ENCODE measurements around the gene ACADVL. TPM values are rescaled to one million over a fixed set of nuclear protein-coding genes. Genes with fewer than 3 reads are reported as not detected.

The ACADVL gene
- total RNA-seq, 1 experiment from 2014 or later: 245 TPM

- Histone ChIP-seq H3K79me2 (ENCODE audit: low read length) (peaks cover 10% of the 10 kb centered on the region), H3K27ac (ENCODE audit: low read length) (no peak overlapping the region), H3K9me2 (replicated peaks; ENCODE audit: insufficient read depth, low read length) (no peaks in the 10 kb centered on the region), H3K4me3 (ENCODE audit: low read length) (no peak overlapping the region), H3K9ac (ENCODE audit: low read length) (no peak overlapping the region), H3K4me1 (ENCODE audit: low read length) (peaks cover 45% of the 10 kb centered on the region), H3K4me2 (ENCODE audit: low read depth, low read length, poor library complexity, severe bottlenecking) (no peak overlapping the region), H3K27me3 (ENCODE audit: low read length) (no peaks in the 10 kb centered on the region), H2AFZ (ENCODE audit: low read length) (no peak overlapping the region), H3K9me3 (ENCODE audit: low read length) (no peaks in the 10 kb centered on the region), H3K36me3 (ENCODE audit: insufficient read depth, low read length) (peaks cover 14% of the 10 kb centered on the region), H4K20me1 (ENCODE audit: insufficient read depth, low read depth, low read length) (peaks cover 7% of the 10 kb centered on the region; the same call in 1 of the 2 replicates)
- no peak for DNase-seq
Observed at GRCh38 chr17:7223375-7223774, 3.6 kb downstream of the ACADVL start.

GRCh38 chr17:7224110-7224509 lies 4.4 kb downstream of the ACADVL start:
- H3K36me3 ChIP-seq (ENCODE audit: insufficient read depth, low read length): peaks cover 14% of the 10 kb centered on the region
- no peak overlapping the region for H2AFZ ChIP-seq (ENCODE audit: low read length)

GRCh38 chr17:7224661-7225111 lies 4.9 kb downstream of the ACADVL start:
- Histone ChIP-seq H3K79me2 (ENCODE audit: low read length) (peaks cover 13% of the 10 kb centered on the region), H3K27ac (ENCODE audit: low read length) (no peak overlapping the region), H3K9ac (ENCODE audit: low read length) (no peak overlapping the region), H2AFZ (ENCODE audit: low read length) (no peak overlapping the region), H3K4me3 (ENCODE audit: low read length) (no peak overlapping the region), H4K20me1 (ENCODE audit: insufficient read depth, low read depth, low read length) (peaks cover 7% of the 10 kb centered on the region; the same call in 1 of the 2 replicates), H3K4me1 (ENCODE audit: low read length) (peaks cover 32% of the 10 kb centered on the region), H3K36me3 (ENCODE audit: insufficient read depth, low read length) (peaks cover 16% of the 10 kb centered on the region), H3K9me2 (replicated peaks; ENCODE audit: insufficient read depth, low read length) (no peaks in the 10 kb centered on the region), H3K9me3 (ENCODE audit: low read length) (no peaks in the 10 kb centered on the region), H3K4me2 (ENCODE audit: low read depth, low read length, poor library complexity, severe bottlenecking) (no peak overlapping the region), H3K27me3 (ENCODE audit: low read length) (no peaks in the 10 kb centered on the region)
- no peak for DNase-seq

More at GRCh38 chr17:7224110-7224509, 4.4 kb downstream of the ACADVL start:
- H3K27me3 ChIP-seq (ENCODE audit: low read length): no peaks in the 10 kb centered on the region
- no peak overlapping the region for H3K4me3 ChIP-seq (ENCODE audit: low read length)
- H3K4me2 ChIP-seq (ENCODE audit: low read depth, low read length, poor library complexity, severe bottlenecking): no peak overlapping the region
- DNase-seq: no peak
- H3K27ac ChIP-seq (ENCODE audit: low read length): no peak overlapping the region
- H3K9ac ChIP-seq (ENCODE audit: low read length): no peak overlapping the region
- H4K20me1 ChIP-seq (ENCODE audit: insufficient read depth, low read depth, low read length): peaks cover 7% of the 10 kb centered on the region; the same call in 1 of the 2 replicates
- H3K9me2 ChIP-seq (replicated peaks; ENCODE audit: insufficient read depth, low read length): no peaks in the 10 kb centered on the region
- H3K9me3 ChIP-seq (ENCODE audit: low read length): no peaks in the 10 kb centered on the region
- peaks cover 38% of the 10 kb centered on the region for H3K4me1 ChIP-seq (ENCODE audit: low read length)
- H3K79me2 ChIP-seq (ENCODE audit: low read length): peaks cover 10% of the 10 kb centered on the region

GRCh38 chr17:7225711-7226331 lies 6.1 kb downstream of the ACADVL start:
- H4K20me1 ChIP-seq (ENCODE audit: insufficient read depth, low read depth, low read length): peaks cover 7% of the 10 kb centered on the region; the same call in 1 of the 2 replicates
- no peak overlapping the region for H3K9ac ChIP-seq (ENCODE audit: low read length)
- H3K9me3 ChIP-seq (ENCODE audit: low read length): no peaks in the 10 kb centered on the region
- H2AFZ ChIP-seq (ENCODE audit: low read length): no peak overlapping the region
- peaks cover 15% of the 10 kb centered on the region for H3K79me2 ChIP-seq (ENCODE audit: low read length)
- H3K27ac ChIP-seq (ENCODE audit: low read length): no peak overlapping the region
- no peak overlapping the region for H3K4me2 ChIP-seq (ENCODE audit: low read depth, low read length, poor library complexity, severe bottlenecking)
- no peaks in the 10 kb centered on the region for H3K27me3 ChIP-seq (ENCODE audit: low read length)
- no peaks in the 10 kb centered on the region for H3K9me2 ChIP-seq (replicated peaks; ENCODE audit: insufficient read depth, low read length)
- H3K4me1 ChIP-seq (ENCODE audit: low read length): peaks cover 27% of the 10 kb centered on the region
- H3K4me3 ChIP-seq (ENCODE audit: low read length): no peak overlapping the region
- peaks cover 26% of the 10 kb centered on the region for H3K36me3 ChIP-seq (ENCODE audit: insufficient read depth, low read length)
- DNase-seq: no peak

- no peak for DNase-seq
- Histone ChIP-seq H3K4me2 (ENCODE audit: low read depth, low read length, poor library complexity, severe bottlenecking) (no peak overlapping the region), H3K9me3 (ENCODE audit: low read length) (no peaks in the 10 kb centered on the region), H4K20me1 (ENCODE audit: insufficient read depth, low read depth, low read length) (peaks cover 4% of the 10 kb centered on the region; the same call in 1 of the 2 replicates), H3K9me2 (replicated peaks; ENCODE audit: insufficient read depth, low read length) (no peaks in the 10 kb centered on the region), H3K79me2 (ENCODE audit: low read length) (peaks cover 27% of the 10 kb centered on the region), H3K4me3 (ENCODE audit: low read length) (no peak overlapping the region), H3K9ac (ENCODE audit: low read length) (no peak overlapping the region), H3K36me3 (ENCODE audit: insufficient read depth, low read length) (peaks cover 27% of the 10 kb centered on the region), H2AFZ (ENCODE audit: low read length) (no peak overlapping the region), H3K27ac (ENCODE audit: low read length) (no peak overlapping the region), H3K4me1 (ENCODE audit: low read length) (peaks cover 18% of the 10 kb centered on the region), H3K27me3 (ENCODE audit: low read length) (no peaks in the 10 kb centered on the region)
Observed at GRCh38 chr17:7226721-7227710, 7.3 kb downstream of the ACADVL start.

GRCh38 chr17:7228920-7229319 lies 9.2 kb downstream of the ACADVL start:
- Histone ChIP-seq H3K9me3 (ENCODE audit: low read length) (no peaks in the 10 kb centered on the region), H3K9ac (ENCODE audit: low read length) (no peak overlapping the region), H3K9me2 (replicated peaks; ENCODE audit: insufficient read depth, low read length) (no peaks in the 10 kb centered on the region), H3K79me2 (ENCODE audit: low read length) (peaks cover 46% of the 10 kb centered on the region), H3K4me3 (ENCODE audit: low read length) (no peak overlapping the region), H3K4me1 (ENCODE audit: low read length) (peaks cover 17% of the 10 kb centered on the region), H4K20me1 (ENCODE audit: insufficient read depth, low read depth, low read length) (peaks cover 5% of the 10 kb centered on the region; the same call in 1 of the 2 replicates), H3K27me3 (ENCODE audit: low read length) (no peaks in the 10 kb centered on the region), H3K27ac (ENCODE audit: low read length) (no peak overlapping the region), H3K4me2 (ENCODE audit: low read depth, low read length, poor library complexity, severe bottlenecking) (no peak overlapping the region), H3K36me3 (ENCODE audit: insufficient read depth, low read length) (peaks cover 19% of the 10 kb centered on the region), H2AFZ (ENCODE audit: low read length) (no peak overlapping the region)
- DNase-seq: no peak

- no peaks in the 10 kb centered on the region for H3K27me3 ChIP-seq (ENCODE audit: low read length)
- H4K20me1 ChIP-seq (ENCODE audit: insufficient read depth, low read depth, low read length): peaks cover 5% of the 10 kb centered on the region; the same call in 1 of the 2 replicates
- H3K9me3 ChIP-seq (ENCODE audit: low read length): no peaks in the 10 kb centered on the region
- peaks cover 17% of the 10 kb centered on the region for H3K4me1 ChIP-seq (ENCODE audit: low read length)
- H3K4me3 ChIP-seq (ENCODE audit: low read length): no peak overlapping the region
- H3K36me3 ChIP-seq (ENCODE audit: insufficient read depth, low read length): peaks cover 19% of the 10 kb centered on the region
- H3K9ac ChIP-seq (ENCODE audit: low read length): no peak overlapping the region
- DNase-seq: no peak
- no peaks in the 10 kb centered on the region for H3K9me2 ChIP-seq (replicated peaks; ENCODE audit: insufficient read depth, low read length)
- H3K4me2 ChIP-seq (ENCODE audit: low read depth, low read length, poor library complexity, severe bottlenecking): no peak overlapping the region
- H3K79me2 ChIP-seq (ENCODE audit: low read length): peaks cover 49% of the 10 kb centered on the region
- H2AFZ ChIP-seq (ENCODE audit: low read length): no peak overlapping the region
- H3K27ac ChIP-seq (ENCODE audit: low read length): no peak overlapping the region
Observed at GRCh38 chr17:7229504-7229903, 9.8 kb downstream of the ACADVL start.

- peaks cover 54% of the 10 kb centered on the region for H3K79me2 ChIP-seq (ENCODE audit: low read length)
- no peaks in the 10 kb centered on the region for H3K27me3 ChIP-seq (ENCODE audit: low read length)
- peak overlapping the region; percentile 99 for H3K4me3 ChIP-seq (ENCODE audit: low read length)
- H3K4me1 ChIP-seq (ENCODE audit: low read length): peaks cover 43% of the 10 kb centered on the region
- H3K9ac ChIP-seq (ENCODE audit: low read length): peak overlapping the region; percentile 18; the same call in 1 of the 2 replicates
- peak overlapping the region; percentile 98 for H3K4me2 ChIP-seq (ENCODE audit: low read depth, low read length, poor library complexity, severe bottlenecking)
- H3K36me3 ChIP-seq (ENCODE audit: insufficient read depth, low read length): peaks cover 25% of the 10 kb centered on the region; the same call in 1 of the 2 replicates
- no peaks in the 10 kb centered on the region for H3K9me2 ChIP-seq (replicated peaks; ENCODE audit: insufficient read depth, low read length)
- no peak overlapping the region for H3K27ac ChIP-seq (ENCODE audit: low read length)
- no peaks in the 10 kb centered on the region for H3K9me3 ChIP-seq (ENCODE audit: low read length)
- H2AFZ ChIP-seq (ENCODE audit: low read length): no peak overlapping the region
- no peak for DNase-seq
- peaks cover 12% of the 10 kb centered on the region; the same call in 1 of the 2 replicates for H4K20me1 ChIP-seq (ENCODE audit: insufficient read depth, low read depth, low read length)
Observed at GRCh38 chr17:7232114-7232513, 12.4 kb downstream of the ACADVL start.
